Regular cardiac myocyte (primary cell): ENCODE data around the gene KCTD16. TPM values are rescaled to one million over a fixed set of nuclear protein-coding genes. Genes with fewer than 3 reads are reported as not detected.

Source experiments
- total RNA-seq: library from RNA; depleted of rRNA; stranded (reverse); fragments of >200 nt; gene quantifications from 2 replicates; pipeline ENCODE4 v1.2.3, GENCODE V29; 2014

KCTD16 gene
- total RNA-seq: 2.3 and 4.2 TPM in 2 replicates

DNA sequence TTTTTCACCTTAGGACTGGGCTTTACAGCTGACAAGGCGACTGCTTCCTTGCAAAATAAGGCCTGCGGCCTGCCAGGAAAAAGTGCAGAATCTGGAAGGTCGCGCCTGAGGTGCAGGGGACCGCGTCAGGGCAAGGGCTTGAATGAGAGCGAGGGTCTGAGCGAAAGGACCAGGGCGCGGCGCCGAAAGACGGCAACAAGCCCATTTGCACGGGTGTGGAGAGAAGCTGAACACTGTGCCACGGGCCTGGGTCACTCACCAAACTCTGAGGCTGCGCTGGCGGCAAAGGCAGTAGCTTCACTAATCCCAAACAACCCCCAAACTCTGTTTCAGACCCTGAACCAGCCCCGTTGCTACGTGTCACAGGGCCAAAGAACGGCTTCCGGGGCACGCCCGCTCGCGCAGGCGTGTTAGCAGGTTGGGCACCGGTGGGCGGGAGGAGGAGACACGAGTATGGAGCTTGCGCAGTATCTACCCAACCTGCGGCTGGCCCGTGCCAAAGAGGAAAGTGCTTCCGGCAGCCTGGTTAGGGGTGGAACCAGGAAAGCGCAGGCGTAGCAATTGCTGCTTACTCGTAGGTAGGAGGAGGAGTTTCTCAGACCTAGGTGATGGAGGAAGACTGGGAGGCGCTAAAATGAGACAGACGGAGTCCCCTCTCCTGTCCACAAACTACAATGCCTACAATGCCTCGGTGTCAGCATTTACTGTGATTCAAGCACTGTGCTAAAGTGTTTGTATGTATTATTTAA lies at the start of gene KCTD16, which contains the start of gene YIPF5:
Gene KCTD16, plus strand, starts transcription at position 598 of the 749 bp plus-strand sequence.
Gene YIPF5, minus strand, starts transcription at position 384 of the 749 bp plus-strand sequence. CDS start 704 bp downstream, outside the sequence.

Other genes starting within 250 kb of the KCTD16 start
- gene YIPF5, start 214 bp upstream of the KCTD16 start, total RNA-seq: 194 and 240 TPM in 2 replicates